BJ (cell line): ENCODE data around the gene SNX14. TPM values are rescaled to one million over a fixed set of nuclear protein-coding genes. Genes with fewer than 3 reads are reported as not detected.

Experiments
- CTCF ChIA-PET: fragments of 350-600 bp; formaldehyde crosslinking; extraction: SDS; loops from one replicate; lab custom pipeline; 2021; ENCODE audit warnings: antibody characterized with exemption, inconsistent platforms; lab: Yijun Ruan, JAX
- POLR2A ChIA-PET: fragments of 300-600 bp; sonication (Branson Sonifier 250); formaldehyde crosslinking; extraction: SDS; loops from one replicate; lab custom pipeline; 2021; ENCODE audit warnings: antibody characterized with exemption; lab: Charles Lee
- DNase-seq: peaks from one replicate; pipeline ENCODE4 v3.0.0-alpha.2; 2011; ENCODE audit warnings: low read depth
- H3K27me3 ChIP-seq: 2 replicates; pipeline ENCODE4 v1.6.0; 2011; ENCODE audit warnings: low read length; ENCODE audit not compliant: control insufficient read depth, insufficient read depth
- H3K36me3 ChIP-seq: 2 replicates; pipeline ENCODE4 v1.5.1; 2011; ENCODE audit warnings: low read length; ENCODE audit not compliant: control insufficient read depth, insufficient read depth
- H3K4me3 ChIP-seq: 2 replicates; pipeline ENCODE4 v1.5.1; 2011; ENCODE audit warnings: low read depth, mild to moderate bottlenecking, control low read depth, low read length
- CTCF ChIP-seq: IDR thresholded peaks from 2 replicates; pipeline ENCODE4 v1.5.1; 2011; ENCODE audit warnings: low read depth, mild to moderate bottlenecking, control low read depth, inconsistent platforms, low read length, moderate library complexity; ENCODE audit not compliant: insufficient read depth
- polyA plus RNA-seq: library from polyadenylated mRNA; depleted of rRNA; stranded (reverse); fragments of >200 nt; gene quantifications from 2 replicates; pipeline ENCODE4 v1.2.3, GENCODE V29; 2011

The SNX14 gene
- polyA plus RNA-seq, 1 experiment, result 36.2 TPM

- Histone ChIP-seq H3K27me3 (no peaks in the 10 kb centered on the region), H3K36me3 (peaks cover 8% of the 10 kb centered on the region), H3K4me3 (no peak overlapping the region)
- TF ChIP-seq CTCF, result no peak
- CTCF ChIA-PET, result no interaction called here
- POLR2A ChIA-PET, result no interaction called here
- no peak for DNase-seq
These were observed 26.6 kb upstream of the SNX14 start for GRCh38 chr6:85620308-85620707.

DNA sequence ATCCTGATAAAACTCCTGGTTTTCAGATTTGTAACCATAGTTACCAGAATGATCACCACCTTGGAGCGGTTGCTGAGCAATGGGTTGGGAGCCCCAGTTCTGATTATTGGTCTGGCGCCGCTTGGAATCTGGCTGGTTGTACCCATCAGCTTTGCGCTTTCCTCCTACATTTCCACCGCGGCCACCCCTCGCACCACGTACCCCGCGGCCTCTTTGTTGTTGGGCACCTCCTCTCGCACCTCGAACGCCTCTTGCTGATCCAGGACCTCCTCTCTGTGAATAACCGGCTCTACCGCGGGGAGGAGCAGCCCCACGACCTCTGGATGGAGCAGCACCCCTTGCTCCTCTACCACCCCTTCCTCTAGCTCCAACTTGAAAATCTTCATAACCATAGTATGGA lies 21.1 kb upstream of the SNX14 start:
- POLR2A ChIA-PET, result no interaction called here
- CTCF ChIA-PET, result no interaction called here
- no peak for TF ChIP-seq CTCF
- DNase-seq, result no peak
- Histone ChIP-seq H3K4me3 (no peak overlapping the region), H3K36me3 (peaks cover 6% of the 10 kb centered on the region; the same call in 1 of the 2 replicates), H3K27me3 (no peaks in the 10 kb centered on the region)

- no peak overlapping the region for H3K4me3 ChIP-seq
- TF ChIP-seq CTCF, result no peak
- no peaks in the 10 kb centered on the region for H3K27me3 ChIP-seq
- peaks cover 8% of the 10 kb centered on the region for H3K36me3 ChIP-seq
- ChIA-PET CTCF (no interaction called here), POLR2A (no interaction called here)
- DNase-seq, result no peak
These were observed 19.2 kb upstream of the SNX14 start for GRCh38 chr6:85612690-85613474.

- TF ChIP-seq CTCF, result no peak
- Histone ChIP-seq H3K27me3 (no peaks in the 10 kb centered on the region), H3K36me3 (peaks cover 6% of the 10 kb centered on the region), H3K4me3 (no peak overlapping the region)
- CTCF ChIA-PET, result interaction anchor here (1.2 kb wide), 1 partner anchor 16 kb away, joined by 3 read pairs; the partner anchor contains the start of gene SNX14
- DNase-seq, result no peak
- POLR2A ChIA-PET, result no interaction called here
These were observed 16.7 kb upstream of the SNX14 start for GRCh38 chr6:85610182-85610895.

- no peak for TF ChIP-seq CTCF
- no peaks in the 10 kb centered on the region for H3K36me3 ChIP-seq
- no peaks in the 10 kb centered on the region for H3K27me3 ChIP-seq
- no peak for DNase-seq
- CTCF ChIA-PET, result interaction anchor here (0.6 kb wide), 1 partner anchor 943 kb away, joined by 3 read pairs; no protein-coding TSS in a partner anchor
- POLR2A ChIA-PET, result no interaction called here
- H3K4me3 ChIP-seq, result no peak overlapping the region
These were observed 8.4 kb upstream of the SNX14 start for GRCh38 chr6:85602100-85602499.
